ENCODE data around the gene CNN1.
"Not testable (repeated sequence)": the region's sequence is repeated elsewhere in the genome, so short reads cannot be mapped to it uniquely, and the experiment has no call there.

Gene CNN1

GRCh38 chr19:11566164-11566563, 27.5 kb downstream of the CNN1 start:
- ATAC-seq (no peak), DNase-seq (no peak)

- no peak for ATAC-seq
- DNase-seq, result no peak
Observed at GRCh38 chr19:11570039-11570462, 31.4 kb downstream of the CNN1 start.

- not testable (repeated sequence) for DNase-seq, ATAC-seq
Observed at GRCh38 chr19:11573354-11573753, 34.7 kb downstream of the CNN1 start.

- DNase-seq, ATAC-seq: not testable (repeated sequence)
Observed at GRCh38 chr19:11573763-11574162, 35.1 kb downstream of the CNN1 start.

GRCh38 chr19:11574689-11575088, 36.0 kb downstream of the CNN1 start:
- ATAC-seq (peak; percentile 28), DNase-seq (no peak)

DNA sequence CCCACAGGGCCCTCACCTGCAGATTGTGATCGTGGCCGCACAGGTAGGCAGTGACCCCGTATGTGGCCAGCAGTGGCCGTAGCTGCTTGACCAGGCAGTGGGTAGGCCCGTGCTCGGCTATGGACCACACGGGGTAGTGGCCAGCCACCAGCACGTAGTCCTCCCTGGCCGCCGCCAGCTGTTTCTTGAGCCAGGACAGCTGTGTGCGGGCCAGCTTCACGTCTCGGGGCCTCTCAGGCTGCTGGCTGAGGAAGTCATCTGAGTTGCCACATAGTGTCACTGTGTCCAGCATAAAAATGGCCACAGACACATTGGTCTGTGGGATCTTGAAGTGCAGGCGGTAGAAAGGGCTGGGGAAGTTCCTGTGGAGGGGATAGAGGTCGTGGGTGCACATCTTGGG, 37.6 kb downstream of the CNN1 start:
- ATAC-seq (no peak), DNase-seq (no peak)

DNA sequence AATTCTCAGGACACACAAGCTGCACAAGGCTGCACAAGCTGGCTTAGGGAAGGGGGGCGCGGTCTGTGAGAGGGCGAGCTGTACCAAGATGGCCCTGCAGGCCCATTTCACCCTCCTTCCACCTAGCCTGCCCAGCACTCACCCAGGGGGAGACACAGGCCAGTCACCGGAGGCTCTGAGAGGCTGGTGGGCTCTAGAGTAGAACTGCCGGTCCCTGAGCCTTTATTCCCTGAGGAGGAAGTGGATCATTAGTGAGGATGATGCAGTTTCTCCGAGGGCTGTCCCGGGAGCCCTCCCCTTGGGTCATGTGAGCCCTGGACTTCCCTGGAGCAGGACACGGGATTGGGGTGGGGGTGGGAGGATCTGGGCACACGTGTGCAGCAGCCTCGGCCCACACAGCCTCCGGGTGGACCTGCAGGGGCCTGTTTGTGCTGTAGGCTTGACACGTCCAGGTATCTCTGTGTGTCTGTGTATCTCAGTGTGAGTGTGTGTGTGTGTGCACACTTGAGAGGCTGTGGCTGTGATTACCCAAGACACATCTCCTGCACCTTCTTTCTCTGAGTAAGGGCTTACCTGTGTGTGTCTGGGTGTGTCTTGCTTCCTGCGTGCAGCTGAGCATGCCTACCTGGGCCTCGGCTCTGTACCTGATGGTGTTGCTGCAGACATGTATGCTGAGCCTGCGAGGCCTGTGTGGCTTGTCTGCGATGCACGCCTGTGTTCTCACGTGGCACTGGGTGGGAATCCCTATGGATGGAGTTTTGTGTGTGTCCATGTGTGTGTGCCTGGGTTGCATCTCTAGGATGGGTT, 39.0 kb downstream of the CNN1 start, which contains the start of gene ACP5:
Gene ACP5, minus strand, starts transcription at position 195 of the 807 bp plus-strand sequence. CDS start 328 bp downstream, outside the sequence.
- ATAC-seq (no peak), DNase-seq (no peak)

- ATAC-seq (peak; percentile 45), DNase-seq (peak; percentile 54)
Observed at GRCh38 chr19:11578258-11579142, 39.8 kb downstream of the CNN1 start.

GRCh38 chr19:11580116-11580515, 41.5 kb downstream of the CNN1 start:
- DNase-seq (no peak), ATAC-seq (no peak)

DNA sequence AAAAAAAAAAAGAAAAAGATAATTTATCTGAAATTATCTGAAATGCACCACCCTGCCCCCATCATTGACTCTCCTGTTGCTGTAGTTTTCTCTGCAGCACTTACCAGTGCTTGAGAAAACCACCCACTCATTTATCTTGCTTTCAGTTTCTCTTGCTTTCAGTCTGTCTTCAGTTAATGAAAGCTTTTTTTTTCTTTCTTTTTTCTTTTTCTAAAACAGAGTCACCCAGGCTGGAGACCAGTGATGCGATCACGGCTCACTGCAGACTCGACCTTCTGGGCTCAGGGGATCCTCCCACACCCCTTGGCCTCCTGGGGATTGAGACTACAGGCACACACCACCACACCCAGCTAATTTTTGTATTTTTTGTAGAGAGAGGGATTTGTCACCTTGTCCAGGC, 43.1 kb downstream of the CNN1 start:
- peak; percentile 84 for ATAC-seq
- DNase-seq, result peak; percentile 65

- DNase-seq (no peak), ATAC-seq (no peak)
Observed at GRCh38 chr19:11586331-11586730, 47.7 kb downstream of the CNN1 start.

GRCh38 chr19:11587302-11587974, 48.8 kb downstream of the CNN1 start:
- DNase-seq, result peak; percentile 81
- ATAC-seq, result peak; percentile 85

DNA sequence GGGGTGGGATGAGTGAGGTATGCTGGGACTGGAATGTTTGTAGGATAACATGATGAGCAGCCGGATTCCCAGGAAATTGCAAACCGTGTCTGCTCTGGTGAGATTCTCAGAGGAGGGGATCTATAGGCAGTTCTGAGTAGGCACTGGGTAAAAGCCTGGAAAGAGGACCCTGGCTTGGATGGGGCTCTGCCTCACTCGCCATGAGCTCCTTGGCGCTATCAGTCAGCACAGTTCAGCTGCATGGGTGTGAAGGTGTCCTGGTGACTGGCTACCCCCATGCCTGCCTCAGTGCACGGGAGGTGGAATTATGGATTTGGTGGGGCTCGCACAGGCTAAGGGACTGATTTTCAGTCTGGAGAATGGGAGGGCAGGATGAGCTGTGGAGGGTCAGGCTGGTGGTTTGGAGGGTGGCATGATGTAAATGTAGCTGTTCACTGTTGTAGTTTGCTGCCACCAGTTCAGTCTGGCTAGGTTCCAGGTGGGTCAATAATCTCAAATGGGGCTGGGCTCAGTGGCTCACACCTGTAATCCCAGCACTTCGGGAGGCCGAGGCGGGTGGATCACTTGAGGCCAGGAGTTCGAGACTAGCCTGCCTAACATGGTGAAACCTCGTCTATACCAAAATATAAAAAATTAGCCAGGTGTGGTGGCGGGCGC, 49.5 kb downstream of the CNN1 start:
- DNase-seq (no peak), ATAC-seq (no peak)

DNA sequence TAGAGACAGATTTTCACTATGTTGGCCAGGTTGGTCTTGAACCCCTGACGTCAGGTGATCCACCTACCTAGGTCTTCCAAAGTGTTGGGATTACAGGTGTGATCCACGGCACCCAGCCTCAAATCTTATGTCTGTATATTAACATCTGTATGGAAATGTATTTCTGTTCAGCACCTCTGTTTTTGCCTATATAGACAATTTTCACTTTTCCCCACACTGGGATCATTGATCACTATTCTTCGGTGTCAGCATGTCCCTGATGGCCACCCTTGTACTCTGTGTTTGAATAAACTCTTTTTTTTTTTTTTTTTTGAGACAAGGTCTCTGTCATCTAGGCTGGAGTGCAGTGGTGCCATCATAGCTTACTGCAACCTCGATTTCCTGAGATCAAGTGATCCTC, 55.4 kb downstream of the CNN1 start:
- DNase-seq (no peak), ATAC-seq (no peak)

- ATAC-seq, result no peak
Observed at GRCh38 chr19:11596156-11596555, 57.5 kb downstream of the CNN1 start.

DNA sequence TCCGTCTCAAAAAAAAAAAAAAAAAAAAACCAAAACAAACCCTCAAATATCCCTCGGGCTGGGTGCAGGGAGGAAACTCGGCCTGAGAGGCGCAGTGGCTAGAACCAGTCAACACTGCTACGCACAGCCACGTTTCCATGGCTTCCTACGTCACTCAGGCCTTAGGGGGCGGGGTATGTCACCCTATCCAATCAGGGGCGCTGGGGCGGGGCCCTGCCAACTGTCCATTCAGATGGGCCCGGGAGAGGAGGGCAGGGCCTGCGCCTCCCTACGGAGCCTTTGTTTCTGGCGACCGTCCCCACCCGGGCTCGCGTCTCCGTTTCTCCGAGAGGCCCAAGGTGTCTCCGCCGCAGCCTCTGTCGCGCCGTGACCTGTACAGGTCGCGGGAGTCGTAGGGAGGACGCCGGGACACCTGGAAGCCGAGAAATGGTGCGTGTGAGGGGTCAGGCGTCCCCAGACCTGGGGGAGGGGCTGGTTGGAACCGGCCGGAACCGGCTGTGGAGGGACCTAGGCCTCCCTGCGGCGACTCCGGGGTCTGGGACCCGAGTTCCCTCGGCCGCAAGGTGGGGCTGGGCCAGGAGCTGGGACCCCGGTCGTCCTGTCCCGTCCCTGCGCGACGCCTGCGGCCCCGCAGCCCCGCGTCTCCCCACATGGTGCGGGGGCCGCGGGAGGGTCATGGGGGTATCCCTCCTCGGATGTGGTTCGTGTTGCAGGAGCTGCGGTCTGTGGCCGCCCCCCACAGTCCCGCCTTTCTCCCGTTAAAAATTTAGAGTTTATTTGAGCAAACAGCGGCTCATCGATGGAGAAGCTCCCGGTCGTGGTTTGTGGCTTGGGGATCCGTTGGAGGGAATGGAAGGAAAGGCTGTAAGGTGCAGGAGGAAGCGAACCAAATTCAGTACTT, 58.8 kb downstream of the CNN1 start, which contains the start of gene ZNF627:
Gene ZNF627, plus strand, starts transcription at position 282 of the 901 bp plus-strand sequence. Its CDS starts 145 bp downstream, at position 427.
- ATAC-seq, result peak; percentile 100

More at GRCh38 chr19:11596156-11596555, 57.5 kb downstream of the CNN1 start:
- DNase-seq, result no peak

DNA sequence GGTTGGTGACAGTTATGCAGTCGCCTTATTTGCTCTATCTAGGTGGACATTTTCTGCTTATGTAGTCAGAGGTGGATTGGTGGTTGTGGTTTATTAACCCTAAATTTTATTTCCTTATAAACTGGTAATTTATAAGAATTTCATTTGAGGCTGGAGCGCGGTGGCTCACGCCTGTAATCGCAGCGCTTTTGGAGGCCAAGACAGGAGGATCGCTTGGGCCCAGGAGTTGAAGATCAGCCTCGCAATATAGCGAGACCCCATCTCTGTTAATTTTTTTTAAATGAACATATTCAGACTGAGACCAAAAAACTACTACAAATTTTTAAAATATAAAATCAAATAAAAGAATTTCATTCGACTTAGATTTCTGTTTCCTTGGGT, 59.4 kb downstream of the CNN1 start:
- DNase-seq (no peak), ATAC-seq (no peak)

More for the DNA sequence above, 58.8 kb downstream of the CNN1 start, which contains the start of gene ZNF627:
- peak; percentile 99 for DNase-seq

- no peak for DNase-seq
- no peak for ATAC-seq
Observed at GRCh38 chr19:11598746-11599145, 60.1 kb downstream of the CNN1 start.

DNA sequence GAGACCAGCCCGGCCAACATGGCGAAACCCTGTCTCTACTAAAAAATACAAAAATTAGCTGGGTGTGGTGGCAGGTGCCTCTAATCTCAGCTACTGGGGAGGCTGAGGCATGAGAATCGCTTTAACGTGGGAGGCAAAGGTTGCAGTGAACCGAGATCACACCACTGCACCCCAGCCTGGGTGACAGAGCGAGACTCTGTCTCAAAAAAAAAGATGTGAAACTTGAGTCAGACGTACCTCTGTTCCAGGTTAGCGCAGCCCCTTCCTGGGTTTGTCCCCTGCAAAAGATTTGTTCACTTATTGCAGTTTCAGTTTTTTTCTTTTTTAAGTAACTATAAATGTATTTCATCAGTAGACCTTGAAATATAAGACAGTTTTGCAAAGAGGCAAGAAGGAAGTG, 61.1 kb downstream of the CNN1 start:
- not testable (repeated sequence) for DNase-seq, ATAC-seq
